Heart left ventricle (tissue), 16 donors: Measurements from ENCODE around the gene ENTPD1. TPM values are rescaled to one million over a fixed set of nuclear protein-coding genes. Genes with fewer than 3 reads are reported as not detected.
A peak's percentile ranks its signal among the peaks of the same experiment; 100 is the strongest.
"Not testable (repeated sequence)": the region's sequence is repeated elsewhere in the genome, so short reads cannot be mapped to it uniquely, and the experiment has no call there.

Experiments
- ATAC-seq, 4 donors: fragments of 200-7000 bp; cut with Tn5 transposase; one replicate each; pipeline ENCODE4 v1.9.1; 2020 to 2022; ENCODE audit warnings: moderate library complexity in 4 of 4, mild to moderate bottlenecking in 3 of 4, moderate number of reproducible peaks in 1 of 4
- DNase-seq, 5 donors: peaks; one replicate each; pipeline ENCODE4 v3.0.0-alpha.2; 2020
- H3K27ac ChIP-seq, 12 donors: fragments of 200-600 bp; sonication (generic) in 4 of 12; one replicate each; pipeline versions ENCODE4 v1.5.0 to v1.8.0; 2016 to 2022; ENCODE audit warnings: mild to moderate bottlenecking in 2 of 12
- H3K27me3 ChIP-seq, 9 donors: fragments of 200-600 bp; sonication (generic) in 2 of 9; one replicate each; pipeline versions ENCODE4 v1.5.1 to v1.8.0; 2016 to 2022; ENCODE audit warnings: mild to moderate bottlenecking in 3 of 9
- H3K36me3 ChIP-seq, 9 donors: fragments of 200-600 bp; sonication (generic) in 2 of 9; one replicate each; pipeline versions ENCODE4 v1.5.0 to v1.8.0; 2018 to 2022; ENCODE audit warnings: mild to moderate bottlenecking in 2 of 9
- H3K4me1 ChIP-seq, 12 donors: fragments of 200-600 bp; sonication (generic) in 4 of 12; one replicate each; pipeline versions ENCODE4 v1.5.0 to v1.8.0; 2016 to 2022; ENCODE audit warnings: mild to moderate bottlenecking in 3 of 12
- H3K4me3 ChIP-seq, 12 donors: fragments of 200-600 bp; sonication (generic) in 4 of 12; one replicate each; pipeline versions ENCODE4 v1.5.0 to v1.8.0; 2017 to 2022; ENCODE audit warnings: mild to moderate bottlenecking in 9 of 12, moderate library complexity in 4 of 12
- H3K9me3 ChIP-seq, 12 donors: fragments of 200-600 bp; sonication (generic) in 4 of 12; one replicate each; pipeline versions ENCODE4 v1.5.0 to v1.8.0; 2016 to 2022; ENCODE audit warnings: mild to moderate bottlenecking in 1 of 12
- POLR2A ChIP-seq, 2 donors: fragments of 450-650 bp; IDR thresholded peaks; one replicate each; pipeline ENCODE4 v1.6.1; 2017; ENCODE audit warnings: antibody characterized with exemption in 2 of 2, mild to moderate bottlenecking in 2 of 2, moderate library complexity in 2 of 2
- WGBS, 4 donors: extraction: QIAGEN DNeasy Blood & Tissue Kit in 2 of 4; methylation state at CpG; one replicate each; pipeline versions ENCODE4 v1.1.5 to v1.1.7; 2013 to 2018; 5-methylcytosine and 5-hydroxymethylcytosine counted together
- intact Hi-C, 10 donors: fragments of 100-400 bp; cut with DNase I; formaldehyde crosslinking; loops; one replicate each; pipeline versions ENCODE4 v1.11.1 to v1.14.2; 2022
- polyA plus RNA-seq, 2 donors: library from polyadenylated mRNA; stranded (reverse); fragments of 200-250 nt; gene quantifications; one replicate each; pipeline ENCODE4 v1.2.3, GENCODE V29; 2013
- total RNA-seq, 9 donors: library from RNA; depleted of rRNA in 2 of 9; stranded (reverse); fragments of >200 nt in 2 of 9; fragmentation: NEBNext Ultra II Directional in 3 of 9; extraction: Animal tissue kit (Norgen Biotek cat#: 25700) in 3 of 9; gene quantifications; one replicate each; pipeline versions ENCODE4 v1.1.0 to v1.2.4, GENCODE V29; 2016 to 2023
- TF ChIP-seq, protein P1 (sequence below), 12 donors: fragments of 200-600 bp; sonication (generic) in 4 of 12; IDR thresholded peaks; one replicate each; pipeline versions ENCODE4 v1.5.0 to v1.8.0; 2018 to 2022; ENCODE audit warnings: antibody characterized with exemption in 12 of 12, mild to moderate bottlenecking in 5 of 12
- donor health status: ischemic (EF 13 %, LVEDD 7.1; RV severe dilation, severe dysfunction).
- donor health status: healthy with polysubstance abuse.
- donor health status: DM: no; HTN: yes; CAD: no.
- donor health status: DM: no; HTN: no; CAD: no.
- donor health status: ischemic (EF 25% LVEDD 6.9; RV normal size, moderate dysfunction).
- donor health status: ischemic (EF 25% LVEDD 5.7; RV mildly dilated, moderate dysfunction).
- donor health status: healthy.
- donor health status: DM: yes; HTN: yes; CAD: no.
- donor health status: ischemic (EF 35%, LVEDD 5.7; RV mildly dilated, moderate dysfunction).
- donor health status: nonischemic (EF 11% LVEDD 7.7; RV severe dilation, severe dysfunction).
- donor health status: DM: yes; HTN: yes; CAD: no.
- donor health status: PGD.
- donor health status: ischemic (EF 29% LVEDD 5.4; RV normal size, mild dysfunction).
- donor health status: nonischemic (EF 23%, LVEDD 6.1; RV moderate dilation, normal function).

Gene ENTPD1
- total and polyA plus RNA-seq, 11 donors, result 3.3 to 23.2 (median 7.6) TPM

GRCh38 chr10:95767884-95768556, 12.1 kb downstream of the ENTPD1 start:
- ATAC-seq (peak in 3 of 4 donors; percentile 36 to 62 (median 55)), DNase-seq (peak in 2 of 5 donors; percentile 15 to 27)
- intact Hi-C loops, result no loop called here
- Histone ChIP-seq H3K27me3 (no peaks in the 10 kb centered on the region), H3K4me1 (peaks cover 0 to 28% (median 0%) of the 10 kb centered on the region in 12 donors), H3K9me3 (peaks cover 0 to 14% (median 0%) of the 10 kb centered on the region in 12 donors), H3K27ac (peak overlapping the region in 3 of 12 donors; percentile 1 to 85 (median 21)), H3K36me3 (no peaks in the 10 kb centered on the region), H3K4me3 (no peak overlapping the region)
- TF ChIP-seq, protein P1, sequence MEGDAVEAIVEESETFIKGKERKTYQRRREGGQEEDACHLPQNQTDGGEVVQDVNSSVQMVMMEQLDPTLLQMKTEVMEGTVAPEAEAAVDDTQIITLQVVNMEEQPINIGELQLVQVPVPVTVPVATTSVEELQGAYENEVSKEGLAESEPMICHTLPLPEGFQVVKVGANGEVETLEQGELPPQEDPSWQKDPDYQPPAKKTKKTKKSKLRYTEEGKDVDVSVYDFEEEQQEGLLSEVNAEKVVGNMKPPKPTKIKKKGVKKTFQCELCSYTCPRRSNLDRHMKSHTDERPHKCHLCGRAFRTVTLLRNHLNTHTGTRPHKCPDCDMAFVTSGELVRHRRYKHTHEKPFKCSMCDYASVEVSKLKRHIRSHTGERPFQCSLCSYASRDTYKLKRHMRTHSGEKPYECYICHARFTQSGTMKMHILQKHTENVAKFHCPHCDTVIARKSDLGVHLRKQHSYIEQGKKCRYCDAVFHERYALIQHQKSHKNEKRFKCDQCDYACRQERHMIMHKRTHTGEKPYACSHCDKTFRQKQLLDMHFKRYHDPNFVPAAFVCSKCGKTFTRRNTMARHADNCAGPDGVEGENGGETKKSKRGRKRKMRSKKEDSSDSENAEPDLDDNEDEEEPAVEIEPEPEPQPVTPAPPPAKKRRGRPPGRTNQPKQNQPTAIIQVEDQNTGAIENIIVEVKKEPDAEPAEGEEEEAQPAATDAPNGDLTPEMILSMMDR (IDR thresholded peaks at IDR 0.05), result no peak
- TF ChIP-seq POLR2A (IDR thresholded peaks at IDR 0.05), result no peak

GRCh38 chr10:95770084-95770720, 14.2 kb downstream of the ENTPD1 start:
- intact Hi-C loops, result no loop called here
- TF ChIP-seq POLR2A (IDR thresholded peaks at IDR 0.05), result no peak
- TF ChIP-seq, protein P1 (IDR thresholded peaks at IDR 0.05), result no peak
- Histone ChIP-seq H3K27ac (peak overlapping the region in 1 of 12 donors; percentile 15), H3K4me3 (no peak overlapping the region), H3K4me1 (peaks cover 0 to 28% (median 0%) of the 10 kb centered on the region in 12 donors), H3K9me3 (peaks cover 0 to 15% (median 3%) of the 10 kb centered on the region in 12 donors), H3K36me3 (no peaks in the 10 kb centered on the region), H3K27me3 (no peaks in the 10 kb centered on the region)
- no peak for DNase-seq
- 74 to 84% (median 81%) methylated on average over 4 of the region's 4 CpGs for WGBS, 4 donors
- no peak for ATAC-seq

DNA sequence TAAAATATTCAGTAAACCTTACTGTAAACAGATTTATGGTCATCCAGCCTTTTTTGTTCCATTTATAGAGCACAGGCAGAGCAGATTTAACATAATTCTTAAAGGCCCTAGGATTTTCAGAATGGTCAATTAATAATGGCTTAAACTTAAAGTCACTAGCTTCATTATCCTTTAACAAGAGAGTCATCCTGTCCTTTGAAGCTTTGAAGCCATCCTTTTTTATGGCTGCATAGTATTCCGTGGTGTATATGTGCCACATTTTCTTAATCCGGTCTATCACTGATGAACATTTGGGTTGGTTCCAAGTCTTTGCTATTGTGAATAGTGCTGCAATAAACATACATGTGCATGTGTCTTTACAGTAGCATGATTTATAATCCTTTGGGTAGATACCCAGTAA, 17.5 kb downstream of the ENTPD1 start:
- DNase-seq, ATAC-seq, H3K27me3 ChIP-seq, H3K4me3 ChIP-seq, H3K36me3 ChIP-seq, H3K27ac ChIP-seq, intact Hi-C loops: not testable (repeated sequence)
- WGBS, 4 donors, result 49 to 79% (median 72%) methylated on average over 2 of the region's 2 CpGs
- peaks cover 0 to 16% (median 0%) of the 10 kb centered on the region in 12 donors for H3K4me1 ChIP-seq
- peaks cover 0 to 13% (median 2%) of the 10 kb centered on the region in 12 donors for H3K9me3 ChIP-seq

DNA sequence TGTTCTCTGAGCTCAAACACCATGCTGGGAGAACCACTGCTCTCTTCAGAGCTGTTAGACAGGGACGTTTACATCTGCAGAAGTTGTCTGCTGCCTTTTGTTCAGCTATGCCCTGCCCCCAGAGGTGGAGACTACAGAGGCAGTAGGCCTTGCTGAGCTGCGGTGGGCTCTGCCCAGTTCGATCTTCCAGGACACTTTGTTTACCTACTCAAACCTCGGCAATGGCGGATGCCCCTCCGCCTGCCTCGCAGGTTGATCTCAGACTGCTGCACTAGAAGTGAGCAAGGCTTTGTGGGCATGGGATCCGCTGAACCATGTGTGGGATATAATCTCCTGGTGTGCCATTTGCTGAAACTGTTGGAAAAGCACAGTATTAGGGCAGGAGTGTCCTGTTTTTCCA, 21.7 kb downstream of the ENTPD1 start:
- 80 to 93% (median 89%) methylated on average over 8 of the region's 8 CpGs for WGBS, 4 donors
- ATAC-seq, H3K36me3 ChIP-seq, DNase-seq, H3K4me3 ChIP-seq, H3K4me1 ChIP-seq, H3K27me3 ChIP-seq, H3K27ac ChIP-seq, intact Hi-C loops: not testable (repeated sequence)
- H3K9me3 ChIP-seq, result peaks cover 0 to 13% (median 2%) of the 10 kb centered on the region in 12 donors

GRCh38 chr10:95782318-95782717, 26.4 kb downstream of the ENTPD1 start:
- intact Hi-C loops, result no loop called here
- Histone ChIP-seq H3K4me1 (peaks cover 0 to 38% (median 0%) of the 10 kb centered on the region in 12 donors), H3K36me3 (no peaks in the 10 kb centered on the region), H3K27me3 (no peaks in the 10 kb centered on the region), H3K27ac (peak overlapping the region in 1 of 12 donors; percentile 40), H3K4me3 (no peak overlapping the region), H3K9me3 (no peaks in the 10 kb centered on the region)
- DNase-seq, result no peak
- no peak for TF ChIP-seq POLR2A (IDR thresholded peaks at IDR 0.05)
- TF ChIP-seq, protein P1 (IDR thresholded peaks at IDR 0.05), result no peak
- WGBS, 4 donors, result 80 to 87% (median 84%) methylated on average over 2 of the region's 2 CpGs
- ATAC-seq, result no peak
